GM21447 (cell line): Measurements from ENCODE around the gene TNRC18.
"Not testable (repeated sequence)": the region's sequence is repeated elsewhere in the genome, so short reads cannot be mapped to it uniquely, and the experiment has no call there.

Experiments used
- ATAC-seq: cut with Tn5 transposase; IDR thresholded peaks from one replicate; pipeline ENCODE4 v1.9.1; 2021; ENCODE audit not compliant: unreplicated experiment

The TNRC18 gene

DNA sequence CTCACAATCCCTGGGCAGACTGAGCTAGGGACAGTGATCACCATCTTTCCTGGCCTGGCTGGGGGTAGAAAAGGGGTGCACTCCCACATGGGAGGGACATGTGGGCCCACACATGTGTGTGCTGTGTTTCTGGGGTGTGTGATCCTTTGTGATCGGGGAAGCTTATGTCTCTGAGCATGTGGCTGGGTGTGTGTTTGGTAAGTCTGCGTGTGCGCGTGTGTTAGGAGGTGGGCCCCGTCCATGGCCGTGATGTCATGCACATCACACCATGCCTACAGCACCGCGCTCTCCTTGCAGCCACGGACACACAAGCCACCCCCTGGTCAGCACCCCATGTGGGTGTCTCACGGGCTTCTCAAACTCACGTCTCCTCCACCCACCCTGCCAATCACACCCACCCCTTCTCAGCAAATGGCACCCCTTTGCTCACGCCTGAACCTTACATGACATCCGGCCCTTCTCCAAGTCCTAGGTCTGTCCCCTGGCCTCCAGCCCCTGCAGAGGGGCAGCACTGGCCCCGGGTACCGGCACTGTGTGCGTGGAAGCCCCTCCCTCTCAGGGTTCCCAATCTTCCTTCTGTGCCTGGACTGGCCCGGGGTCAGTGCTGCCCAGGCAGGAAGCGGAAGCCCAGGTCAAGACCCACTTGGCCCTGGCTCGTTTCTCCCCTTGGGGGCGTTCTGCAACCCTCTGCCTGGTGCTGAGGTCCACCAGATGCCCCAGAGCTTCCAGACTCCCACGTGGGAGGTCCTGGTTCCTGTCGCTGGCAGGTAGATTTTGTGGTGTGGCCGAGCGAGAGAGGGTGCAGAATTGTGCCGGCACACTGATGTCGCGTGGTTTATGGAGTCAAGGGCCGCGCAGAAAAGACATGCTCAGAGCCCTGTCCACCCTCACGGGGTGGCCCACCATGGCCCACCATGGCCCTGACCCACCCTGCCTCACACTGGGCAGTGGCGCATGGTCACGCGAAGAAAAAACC is 128.3 kb downstream of the TNRC18 start:
- ATAC-seq: no peak

- ATAC-seq: no peak
Measured at GRCh38 chr7:5294169-5294987, 129.3 kb downstream of the TNRC18 start.

DNA sequence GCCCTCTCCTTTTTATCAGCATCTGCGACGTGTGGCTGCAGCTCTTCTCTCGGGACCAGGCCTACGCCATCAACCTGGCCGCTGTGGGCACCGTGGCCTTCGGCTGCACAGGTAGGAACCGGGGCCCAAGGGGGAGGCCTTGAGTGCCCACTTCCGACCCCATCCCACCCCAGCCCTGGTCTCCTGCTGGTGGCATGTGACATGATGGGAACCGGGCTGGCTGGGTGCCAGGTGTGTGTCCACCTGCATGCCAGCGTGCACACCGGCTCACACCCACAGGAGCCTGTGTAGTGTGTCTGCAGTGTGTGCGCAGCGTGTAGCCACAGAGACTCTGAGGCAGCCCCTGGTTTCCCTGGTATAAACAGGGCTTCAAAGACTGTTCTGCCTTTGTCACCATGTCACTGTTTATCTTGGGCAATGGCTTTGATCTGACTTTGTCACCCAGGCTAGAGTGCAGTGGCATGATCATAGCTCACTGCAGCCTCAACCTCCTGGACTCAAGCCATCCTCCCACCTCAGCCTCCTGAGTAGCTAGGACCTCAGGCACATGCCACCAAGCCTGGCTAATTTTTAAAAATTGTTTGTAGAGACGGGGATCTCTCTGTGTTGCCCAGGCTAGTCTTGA is 131.8 kb downstream of the TNRC18 start:
- ATAC-seq: not testable (repeated sequence)

GRCh38 chr7:5291301-5291700 is 132.3 kb downstream of the TNRC18 start:
- no peak for ATAC-seq

GRCh38 chr7:5289355-5289754 is 134.3 kb downstream of the TNRC18 start:
- ATAC-seq: no peak

GRCh38 chr7:5288560-5288959 is 135.1 kb downstream of the TNRC18 start:
- ATAC-seq: not testable (repeated sequence)

GRCh38 chr7:5287802-5288201 is 135.8 kb downstream of the TNRC18 start:
- no peak for ATAC-seq

- ATAC-seq: not testable (repeated sequence)
Measured at GRCh38 chr7:5287373-5287772, 136.3 kb downstream of the TNRC18 start.

DNA sequence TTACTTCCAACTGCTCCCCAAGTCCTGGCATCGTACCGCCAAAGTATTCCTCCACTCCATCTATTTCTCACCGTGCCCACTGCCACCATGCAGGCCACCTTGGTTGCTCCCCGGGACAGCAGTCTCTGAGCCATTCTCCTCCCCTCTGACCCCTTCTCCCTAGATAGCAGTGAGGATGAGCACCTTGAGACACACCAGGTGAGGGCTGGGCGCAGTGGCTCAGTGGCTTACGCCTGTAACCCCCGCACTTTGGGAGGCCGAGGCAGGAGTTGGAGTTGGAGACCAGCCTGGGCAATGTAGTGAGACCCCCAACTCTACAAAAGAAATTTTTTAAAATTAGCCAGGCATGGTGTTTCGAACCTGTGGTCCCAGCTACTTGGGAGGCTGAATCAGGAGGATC is 136.7 kb downstream of the TNRC18 start:
- no peak for ATAC-seq

- ATAC-seq: no peak
Measured at GRCh38 chr7:5284304-5285281, 139.0 kb downstream of the TNRC18 start.

DNA sequence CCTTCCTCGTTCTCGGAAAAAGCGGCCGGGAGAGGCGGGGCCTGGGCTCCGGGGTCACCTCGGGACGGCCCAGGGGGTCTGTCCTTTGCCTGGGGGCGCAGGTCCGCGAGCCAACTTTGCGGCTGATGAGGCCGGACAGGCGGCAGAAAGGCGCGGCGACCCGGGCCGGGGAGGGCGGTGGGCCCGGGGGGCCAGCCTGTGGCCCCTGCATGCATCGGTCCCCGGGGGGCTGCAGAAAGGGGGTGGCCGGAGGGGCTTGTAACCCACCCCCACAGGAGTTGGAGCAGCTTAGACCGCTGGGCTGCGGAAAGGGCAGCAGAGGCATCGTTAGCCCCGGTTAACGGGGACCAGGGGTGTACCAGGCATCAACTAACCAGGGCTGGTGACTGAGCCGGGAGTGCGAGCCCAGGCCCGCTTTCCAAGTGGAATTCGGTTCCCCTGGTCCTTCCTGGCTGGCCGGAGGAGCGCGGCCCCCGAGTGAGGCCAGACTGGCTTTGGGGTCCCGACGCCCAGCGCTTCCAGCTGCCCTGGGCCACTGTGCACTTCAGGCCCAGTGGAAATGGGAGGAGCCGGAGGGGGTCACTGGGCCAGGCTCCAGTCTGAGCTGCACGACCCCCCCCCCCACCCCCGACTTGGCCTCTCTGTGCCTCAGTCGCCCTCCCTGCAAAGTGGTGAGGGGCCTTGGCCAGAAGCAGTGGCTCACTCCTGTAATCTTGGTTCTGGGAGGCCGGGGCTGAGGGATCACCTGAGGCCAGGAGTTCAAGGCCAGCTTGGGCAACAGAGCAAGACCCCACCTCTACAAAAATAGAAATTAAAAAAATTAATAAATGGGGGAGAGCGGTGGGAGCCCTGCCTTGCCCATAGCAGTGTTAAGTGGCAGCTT is 140.0 kb downstream of the TNRC18 start:
- no peak for ATAC-seq

GRCh38 chr7:5282543-5283316 is 140.9 kb downstream of the TNRC18 start, which contains the start of gene SLC29A4:
TSS of gene SLC29A4 (plus strand) at chr7:5282943. CDS start at chr7:5287817, 4,874 bp downstream.
- no peak for ATAC-seq

DNA sequence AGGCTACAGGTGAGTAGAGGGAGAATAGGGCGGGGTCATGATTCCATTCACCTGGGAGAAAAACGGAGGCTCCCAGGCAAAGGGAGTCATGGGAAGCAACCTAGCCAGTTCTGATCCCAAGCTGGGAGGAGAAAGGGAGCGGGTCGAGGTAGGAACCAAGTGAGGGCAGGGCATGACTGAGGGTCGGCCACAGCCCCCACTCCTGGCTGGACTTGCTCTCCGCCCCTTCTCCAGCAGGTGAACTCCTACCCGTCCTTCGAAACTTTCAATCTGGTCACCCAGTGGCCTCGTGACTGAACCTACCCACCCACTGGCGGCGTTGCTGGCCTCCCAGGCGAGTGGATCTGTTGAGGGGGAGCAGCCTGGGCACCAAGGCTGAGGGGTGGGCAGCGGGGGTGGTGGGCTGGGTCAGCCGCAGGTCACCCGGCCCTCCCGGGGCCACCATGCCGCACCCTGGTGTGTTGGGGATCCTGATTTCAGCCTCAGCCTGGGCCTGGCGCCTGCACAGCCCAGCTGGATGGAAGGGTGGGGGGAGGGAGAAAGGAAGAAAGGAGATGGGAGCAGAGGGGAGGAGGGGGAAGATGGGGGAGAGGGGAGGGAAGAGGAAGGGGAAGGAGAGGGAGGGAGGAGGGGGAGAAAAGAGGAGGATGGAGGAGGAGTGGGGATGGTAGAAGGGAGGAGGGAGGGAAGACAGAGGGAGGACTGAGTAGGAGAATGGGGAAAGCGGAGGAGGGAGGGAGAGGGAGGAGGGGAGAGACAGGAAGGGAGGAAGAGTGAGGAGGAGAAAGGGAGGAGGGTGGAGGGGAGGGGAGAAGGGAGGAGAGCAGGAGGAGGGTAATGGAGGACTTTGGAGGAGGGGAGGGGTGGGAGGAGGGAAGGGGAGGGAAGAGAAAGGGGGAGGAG is 141.8 kb downstream of the TNRC18 start:
- ATAC-seq: not testable (repeated sequence)

GRCh38 chr7:5279734-5280133 is 143.9 kb downstream of the TNRC18 start:
- no peak for ATAC-seq

DNA sequence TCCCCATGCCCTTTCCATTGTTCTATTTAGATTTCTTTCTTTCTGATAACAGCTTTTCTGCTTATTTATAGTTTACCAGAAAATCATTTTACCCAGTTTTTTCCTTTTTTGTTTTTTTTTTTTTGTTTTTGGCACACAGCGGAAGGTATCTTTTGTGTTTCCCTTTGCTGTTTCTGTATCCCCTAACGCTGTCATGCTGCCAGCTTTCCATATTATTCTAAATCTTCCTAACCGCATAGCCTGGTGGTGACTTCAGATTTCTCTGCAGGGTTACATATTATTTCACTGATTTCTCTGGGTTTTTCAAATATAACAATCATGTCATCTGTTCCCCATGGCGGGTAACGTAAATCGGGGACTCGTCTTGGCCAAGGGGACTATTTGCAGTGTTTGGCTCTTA is 144.9 kb downstream of the TNRC18 start:
- no peak for ATAC-seq

- ATAC-seq: no peak
Measured at GRCh38 chr7:5276611-5277010, 147.0 kb downstream of the TNRC18 start.

DNA sequence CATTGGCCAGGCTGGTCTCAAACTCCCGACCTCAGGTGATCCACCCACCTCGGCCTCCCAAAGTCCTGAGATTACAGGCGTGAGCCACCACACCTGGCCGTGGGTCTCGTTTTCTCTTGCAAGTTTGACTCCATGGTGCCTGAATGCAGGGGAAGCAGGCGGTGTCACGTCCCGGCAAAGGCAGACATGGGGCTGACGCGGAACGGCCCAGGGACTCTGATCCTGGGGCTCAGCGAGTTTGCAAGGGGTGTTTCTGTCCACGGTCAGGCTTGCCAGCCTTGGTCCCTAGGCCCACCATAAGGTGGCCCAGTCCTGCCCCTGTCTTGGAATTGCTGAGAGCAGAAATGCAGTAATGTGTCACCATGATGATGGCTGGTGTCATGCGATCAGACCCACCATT is 147.5 kb downstream of the TNRC18 start:
- ATAC-seq: not testable (repeated sequence)
